ENCODE results near the gene FBXW8. TPM values are rescaled to one million over a fixed set of nuclear protein-coding genes. Genes with fewer than 3 reads are reported as not detected.

The FBXW8 gene
- total and polyA plus RNA-seq, 4 donors = 3.9 to 20.3 (median 12.5) TPM

GRCh38 chr12:117042171-117042842 is 131.6 kb downstream of the FBXW8 start:
- no peak overlapping the region for H3K4me3 ChIP-seq
- DNase-seq = no peak
- no peaks in the 10 kb centered on the region for H3K27me3 ChIP-seq (ENCODE audit: control insufficient read depth in 3 of 3, insufficient read depth in 3 of 3, low read length in 2 of 3)
- peak overlapping the region in 1 of 2 donors; percentile 28 for H3K27ac ChIP-seq (ENCODE audit: low read depth in 1 of 2, low read length in 1 of 2)
- WGBS, 2 donors = 86 to 89% methylated on average over 22 to 23 of the region's 23 CpGs
- ATAC-seq (ENCODE audit: insufficient read depth, low FRiP score) = peak; percentile 23
- no peaks in the 10 kb centered on the region for H3K36me3 ChIP-seq (ENCODE audit: control insufficient read depth in 4 of 4, insufficient read depth in 4 of 4, low read length in 4 of 4)
- H3K9ac ChIP-seq (ENCODE audit: insufficient read depth in 1 of 2, low read length in 2 of 2) = no peak overlapping the region
- H3K9me3 ChIP-seq (ENCODE audit: control insufficient read depth in 4 of 4, insufficient read depth in 3 of 4, low read length in 3 of 4) = no peaks in the 10 kb centered on the region
- peaks cover 0 to 9% (median 5%) of the 10 kb centered on the region in 5 donors for H3K4me1 ChIP-seq (ENCODE audit: control insufficient read depth in 5 of 5, insufficient read depth in 5 of 5, low read length in 5 of 5)
- TF ChIP-seq CTCF (IDR thresholded peaks at IDR 0.05; ENCODE audit: control extremely low read depth, extremely low read depth) = no peak

- Histone ChIP-seq H3K27me3 (ENCODE audit: control insufficient read depth in 3 of 3, insufficient read depth in 3 of 3, low read length in 2 of 3) (no peaks in the 10 kb centered on the region), H3K27ac (ENCODE audit: low read depth in 1 of 2, low read length in 1 of 2) (no peak overlapping the region), H3K36me3 (ENCODE audit: control insufficient read depth in 4 of 4, insufficient read depth in 4 of 4, low read length in 4 of 4) (no peaks in the 10 kb centered on the region), H3K9ac (ENCODE audit: insufficient read depth in 1 of 2, low read length in 2 of 2) (no peak overlapping the region), H3K4me1 (ENCODE audit: control insufficient read depth in 5 of 5, insufficient read depth in 5 of 5, low read length in 5 of 5) (peaks cover 0 to 9% (median 4%) of the 10 kb centered on the region in 5 donors), H3K9me3 (ENCODE audit: control insufficient read depth in 4 of 4, insufficient read depth in 3 of 4, low read length in 3 of 4) (no peaks in the 10 kb centered on the region), H3K4me3 (no peak overlapping the region)
- 69 to 77% methylated on average over 6 of the region's 6 CpGs for WGBS, 2 donors
- TF ChIP-seq CTCF (IDR thresholded peaks at IDR 0.05; ENCODE audit: control extremely low read depth, extremely low read depth) = no peak
- no peak for DNase-seq
- ATAC-seq (ENCODE audit: insufficient read depth, low FRiP score) = no peak
These were observed 132.1 kb downstream of the FBXW8 start for GRCh38 chr12:117042862-117043261.

- Histone ChIP-seq H3K9ac (ENCODE audit: insufficient read depth in 1 of 2, low read length in 2 of 2) (no peak overlapping the region), H3K9me3 (ENCODE audit: control insufficient read depth in 4 of 4, insufficient read depth in 3 of 4, low read length in 3 of 4) (peaks cover 0 to 2% (median 0%) of the 10 kb centered on the region in 4 donors), H3K36me3 (ENCODE audit: control insufficient read depth in 4 of 4, insufficient read depth in 4 of 4, low read length in 4 of 4) (no peaks in the 10 kb centered on the region), H3K4me1 (ENCODE audit: control insufficient read depth in 5 of 5, insufficient read depth in 5 of 5, low read length in 5 of 5) (peaks cover 2 to 20% (median 13%) of the 10 kb centered on the region in 5 donors), H3K27me3 (ENCODE audit: control insufficient read depth in 3 of 3, insufficient read depth in 3 of 3, low read length in 2 of 3) (no peaks in the 10 kb centered on the region), H3K27ac (ENCODE audit: low read depth in 1 of 2, low read length in 1 of 2) (no peak overlapping the region), H3K4me3 (no peak overlapping the region)
- WGBS, 2 donors = 90 to 91% methylated on average over 11 of the region's 11 CpGs
- no peak for TF ChIP-seq CTCF (IDR thresholded peaks at IDR 0.05; ENCODE audit: control extremely low read depth, extremely low read depth)
- DNase-seq (no peak), ATAC-seq (ENCODE audit: insufficient read depth, low FRiP score) (no peak)
These were observed 133.6 kb downstream of the FBXW8 start for GRCh38 chr12:117044311-117044710.

All from lung (tissue), 12 donors.